ENCODE measurements around the gene ARFGEF2.

- TF ChIP-seq EZH2phosphoT487 (IDR thresholded peaks at IDR 0.05; ENCODE audit: low read depth) (no peak), CTCF (IDR thresholded peaks at IDR 0.05; ENCODE audit: low read depth, low read length) (no peak)
Measured at GRCh38 chr20:48920527-48921167, 864 bp upstream of the ARFGEF2 start.
